Measurements from ENCODE around the gene KRTAP12-3. TPM values are rescaled to one million over a fixed set of nuclear protein-coding genes. Genes with fewer than 3 reads are reported as not detected.
"Not testable (repeated sequence)": the region's sequence is repeated elsewhere in the genome, so short reads cannot be mapped to it uniquely, and the experiment has no call there.

The KRTAP12-3 gene, protein sequence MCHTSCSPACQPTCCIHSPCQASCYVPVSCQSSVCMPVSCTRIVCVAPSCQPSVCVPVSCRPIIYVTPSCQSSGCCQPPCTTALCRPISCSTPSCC
- total RNA-seq, result not detected
- not detected for polyA plus RNA-seq

DNA sequence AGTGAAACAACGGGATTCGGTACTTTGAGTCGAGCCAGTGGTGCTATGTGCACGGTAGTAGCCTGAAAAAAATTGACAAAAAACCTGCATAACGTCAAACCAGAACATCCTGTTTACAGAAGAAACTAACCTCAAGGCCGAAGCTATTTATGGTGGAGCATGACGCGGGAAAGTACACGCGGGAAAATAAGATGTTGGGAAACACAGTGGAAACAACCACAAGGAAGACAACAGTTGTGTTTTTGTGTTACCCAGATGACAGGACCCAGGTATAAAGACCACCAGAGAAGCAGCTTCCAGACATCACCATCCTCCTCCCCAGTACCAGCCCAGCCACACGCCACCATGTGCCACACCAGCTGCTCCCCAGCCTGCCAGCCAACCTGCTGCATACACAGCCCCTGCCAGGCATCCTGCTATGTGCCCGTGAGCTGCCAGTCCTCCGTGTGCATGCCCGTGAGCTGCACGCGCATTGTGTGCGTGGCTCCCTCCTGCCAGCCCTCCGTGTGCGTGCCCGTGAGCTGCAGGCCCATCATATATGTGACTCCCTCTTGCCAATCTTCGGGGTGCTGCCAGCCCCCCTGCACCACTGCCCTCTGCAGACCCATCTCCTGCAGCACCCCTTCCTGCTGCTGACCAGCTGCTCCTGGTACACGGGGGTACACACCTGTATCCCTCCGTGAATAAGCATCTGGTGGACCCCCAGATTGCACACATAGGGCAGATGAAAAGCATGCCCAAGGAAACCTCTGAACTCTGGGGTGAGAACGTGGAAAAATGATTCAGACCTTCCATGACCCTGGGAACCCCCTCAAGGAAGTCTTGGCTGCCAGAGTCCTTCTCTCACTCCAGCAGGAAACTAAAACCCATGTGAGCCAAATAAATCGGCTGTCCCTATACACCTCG lies at the start of gene KRTAP12-3:
TSS of gene KRTAP12-3 (plus strand) at position 298 of the 906 bp plus-strand sequence. CDS start at position 346, 48 bp downstream.
- Histone ChIP-seq H3K27ac (no peak within 1 kb of the TSS), H3K4me1 (no peaks in the 10 kb centered on the region), H3K36me3 (no peaks in the 10 kb centered on the region), H3K4me3 (no peak within 1 kb of the TSS), H3K27me3 (peaks cover 0 to 15% (median 0%) of the 10 kb centered on the region in 4 donors), H3K9me3 (no peaks in the 10 kb centered on the region)
- no peak for TF ChIP-seq CTCF (IDR thresholded peaks at IDR 0.05)
- no peak for DNase-seq
- ATAC-seq, result no peak
- WGBS, 2 donors, result 58 to 74% methylated on average over 26 of the region's 26 CpGs
- intact Hi-C loops (cut with DNase I), result no loop called here
- FAIRE-seq, result no peak

DNA sequence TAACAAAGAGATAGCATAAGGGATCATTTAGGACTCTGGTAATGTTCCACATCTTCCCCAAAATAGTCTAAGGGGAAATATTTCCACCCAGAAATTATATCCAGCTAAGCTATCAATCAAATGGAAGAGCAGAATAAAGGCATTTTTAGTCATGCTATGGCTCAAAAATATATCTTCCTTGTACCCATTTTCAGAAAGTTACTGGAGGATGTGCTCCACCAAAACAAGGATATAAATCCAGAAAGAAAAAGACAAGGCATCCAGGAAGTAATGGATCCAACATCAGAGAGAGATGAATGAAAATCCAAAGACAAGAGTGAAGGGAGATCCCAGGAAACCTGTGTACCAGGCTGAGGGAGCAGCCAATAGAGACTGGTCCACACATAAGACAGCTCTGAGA lies 48.5 kb upstream of the KRTAP12-3 start:
- Histone ChIP-seq H3K4me3 (no peak overlapping the region), H3K4me1 (no peaks in the 10 kb centered on the region), H3K27me3 (peaks cover 0 to 3% (median 0%) of the 10 kb centered on the region in 4 donors), H3K9me3 (no peaks in the 10 kb centered on the region), H3K27ac (no peak overlapping the region), H3K36me3 (no peaks in the 10 kb centered on the region)
- DNase-seq, result no peak
- ATAC-seq, result no peak
- no peak for FAIRE-seq
- intact Hi-C loops (cut with DNase I), result no loop called here
- no peak for TF ChIP-seq CTCF (IDR thresholded peaks at IDR 0.05)

GRCh38 chr21:44610157-44610843 lies 47.4 kb upstream of the KRTAP12-3 start:
- ATAC-seq, FAIRE-seq: not testable (repeated sequence)
- WGBS, 2 donors, result 82 to 89% methylated on average over 7 of the region's 7 CpGs

GRCh38 chr21:44611551-44611950 lies 46.2 kb upstream of the KRTAP12-3 start:
- H3K4me3 ChIP-seq, result no peak overlapping the region
- WGBS, 2 donors, result 61 to 75% methylated on average over 4 of the region's 4 CpGs
- no peaks in the 10 kb centered on the region for H3K36me3 ChIP-seq
- intact Hi-C loops (cut with DNase I), result no loop called here
- TF ChIP-seq CTCF (IDR thresholded peaks at IDR 0.05), result no peak
- FAIRE-seq, result no peak
- H3K9me3 ChIP-seq, result no peaks in the 10 kb centered on the region
- no peaks in the 10 kb centered on the region for H3K4me1 ChIP-seq
- H3K27ac ChIP-seq, result no peak overlapping the region
- ATAC-seq, result no peak
- H3K27me3 ChIP-seq, result no peaks in the 10 kb centered on the region
- DNase-seq, result no peak

More at GRCh38 chr21:44610157-44610843, 47.4 kb upstream of the KRTAP12-3 start:
- H3K27me3 ChIP-seq; H3K27ac ChIP-seq; DNase-seq; H3K4me3 ChIP-seq; intact Hi-C loops (cut with DNase I); H3K4me1 ChIP-seq; H3K9me3 ChIP-seq; H3K36me3 ChIP-seq: not testable (repeated sequence)

DNA sequence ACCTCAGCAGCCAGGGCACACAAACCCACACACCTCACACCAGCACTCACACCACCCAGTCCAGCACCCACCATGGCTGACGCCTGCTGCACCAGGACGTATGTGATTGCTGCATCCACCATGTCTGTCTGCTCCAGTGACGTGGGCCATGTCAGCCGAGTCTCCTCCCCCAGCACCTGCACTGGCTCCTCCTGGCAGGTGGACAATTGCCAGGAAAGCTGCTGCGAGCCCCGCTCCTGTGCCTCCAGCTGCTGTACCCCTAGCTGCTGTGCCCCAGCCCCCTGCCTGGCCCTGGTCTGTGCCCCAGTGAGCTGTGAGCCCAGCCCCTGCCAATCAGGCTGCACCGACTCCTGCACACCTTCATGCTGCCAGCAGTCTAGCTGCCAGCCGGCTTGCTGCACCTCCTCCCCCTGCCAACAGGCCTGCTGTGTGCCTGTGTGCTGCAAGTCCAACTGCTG lies 45.7 kb upstream of the KRTAP12-3 start, which contains the start of gene KRTAP10-8:
TSS of gene KRTAP10-8 (plus strand) at position 51 of the 458 bp plus-strand sequence. CDS start at position 73, 22 bp downstream.
- intact Hi-C loops (cut with DNase I), result no loop called here
- FAIRE-seq, result no peak
- peak in 1 of 6 donors; percentile 48 for DNase-seq

More for the DNA sequence above, 45.7 kb upstream of the KRTAP12-3 start, which contains the start of gene KRTAP10-8:
- Histone ChIP-seq H3K4me1 (no peaks in the 10 kb centered on the region), H3K27ac (no peak within 1 kb of the TSS), H3K27me3 (no peaks in the 10 kb centered on the region), H3K36me3 (no peaks in the 10 kb centered on the region), H3K4me3 (no peak within 1 kb of the TSS), H3K9me3 (no peaks in the 10 kb centered on the region)
- ATAC-seq, result no peak
- no peak for TF ChIP-seq CTCF (IDR thresholded peaks at IDR 0.05)
- WGBS, 2 donors, result 72 to 85% methylated on average over 8 of the region's 8 CpGs
